GM12873 (cell line): ENCODE results near the gene MEST.

Source experiments
- CTCF ChIP-seq: IDR thresholded peaks from 2 replicates; pipeline ENCODE4 v1.5.1; 2012; ENCODE audit warnings: low read depth, mild to moderate bottlenecking, moderate library complexity, low read length, control low read depth; ENCODE audit not compliant: insufficient read depth; ENCODE audit errors: missing control alignments

Gene MEST

GRCh38 chr7:130491841-130492522, at the start of gene MEST:
TSS of gene MEST (plus strand) at chr7:130492085. CDS start at chr7:130492314, 229 bp downstream.
- no peak for TF ChIP-seq CTCF

- no peak for TF ChIP-seq CTCF
Measured at GRCh38 chr7:130442601-130443000, 49.3 kb upstream of the MEST start.

- TF ChIP-seq CTCF: no peak
Measured at GRCh38 chr7:130444234-130444633, 47.7 kb upstream of the MEST start.

GRCh38 chr7:130444751-130445407, 47.0 kb upstream of the MEST start:
- TF ChIP-seq CTCF: no peak

GRCh38 chr7:130446259-130446658, 45.6 kb upstream of the MEST start:
- no peak for TF ChIP-seq CTCF

- no peak for TF ChIP-seq CTCF
Measured at GRCh38 chr7:130452951-130453350, 38.9 kb upstream of the MEST start.

GRCh38 chr7:130454959-130455358, 36.9 kb upstream of the MEST start:
- TF ChIP-seq CTCF: no peak
